Panc1 (cell line): ENCODE results near the gene UBASH3A.

Experiments used
- POLR2AphosphoS5 ChIP-seq: IDR thresholded peaks from 2 replicates; pipeline ENCODE4 v1.6.1; 2012; ENCODE audit warnings: mild to moderate bottlenecking, low read depth, low read length, moderate library complexity
- SIN3A ChIP-seq: IDR thresholded peaks from 2 replicates; pipeline ENCODE4 v1.6.1; 2012; ENCODE audit warnings: low read depth, mild to moderate bottlenecking, low read length, moderate library complexity, borderline replicate concordance; ENCODE audit not compliant: insufficient read depth
- TCF7L2 ChIP-seq: IDR thresholded peaks from 2 replicates; pipeline ENCODE4 v1.6.1; 2011; ENCODE audit warnings: mild to moderate bottlenecking, low read depth, low read length, inconsistent platforms
- TF ChIP-seq, protein P1 (sequence below): fragments of 450-650 bp; IDR thresholded peaks from 2 replicates; pipeline ENCODE4 v1.5.1; 2017; ENCODE audit warnings: mild to moderate bottlenecking
- TF ChIP-seq, protein P2 (sequence below), 2 experiments: IDR thresholded peaks; 2 replicates each; pipeline ENCODE4 v1.6.1; 2011 to 2012; ENCODE audit warnings: low read depth in 2 of 2, control low read depth in 1 of 2, low read length in 1 of 2, mild to moderate bottlenecking in 1 of 2, moderate library complexity in 1 of 2; ENCODE audit not compliant: insufficient read depth in 1 of 2

DNA sequence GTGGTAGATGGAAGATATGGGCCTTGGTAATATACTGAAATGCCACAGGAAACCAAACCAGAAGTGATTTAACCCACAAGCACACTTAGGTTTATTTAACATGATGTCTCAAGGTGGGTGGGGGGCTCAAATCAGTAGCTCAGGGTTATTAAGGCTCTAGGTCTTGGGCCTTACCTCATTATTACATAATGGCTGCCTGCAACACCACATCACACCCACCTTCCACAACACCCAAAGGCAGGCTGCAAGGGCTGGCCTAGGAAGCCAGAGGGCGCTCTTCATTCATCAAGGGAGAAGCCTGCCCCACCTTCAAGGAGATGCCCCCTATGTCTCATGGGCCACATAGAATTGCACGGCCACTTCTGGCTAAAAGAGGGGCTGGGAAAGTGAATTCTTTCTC, 43.4 kb upstream of the UBASH3A start:
- TF ChIP-seq, protein P1, sequence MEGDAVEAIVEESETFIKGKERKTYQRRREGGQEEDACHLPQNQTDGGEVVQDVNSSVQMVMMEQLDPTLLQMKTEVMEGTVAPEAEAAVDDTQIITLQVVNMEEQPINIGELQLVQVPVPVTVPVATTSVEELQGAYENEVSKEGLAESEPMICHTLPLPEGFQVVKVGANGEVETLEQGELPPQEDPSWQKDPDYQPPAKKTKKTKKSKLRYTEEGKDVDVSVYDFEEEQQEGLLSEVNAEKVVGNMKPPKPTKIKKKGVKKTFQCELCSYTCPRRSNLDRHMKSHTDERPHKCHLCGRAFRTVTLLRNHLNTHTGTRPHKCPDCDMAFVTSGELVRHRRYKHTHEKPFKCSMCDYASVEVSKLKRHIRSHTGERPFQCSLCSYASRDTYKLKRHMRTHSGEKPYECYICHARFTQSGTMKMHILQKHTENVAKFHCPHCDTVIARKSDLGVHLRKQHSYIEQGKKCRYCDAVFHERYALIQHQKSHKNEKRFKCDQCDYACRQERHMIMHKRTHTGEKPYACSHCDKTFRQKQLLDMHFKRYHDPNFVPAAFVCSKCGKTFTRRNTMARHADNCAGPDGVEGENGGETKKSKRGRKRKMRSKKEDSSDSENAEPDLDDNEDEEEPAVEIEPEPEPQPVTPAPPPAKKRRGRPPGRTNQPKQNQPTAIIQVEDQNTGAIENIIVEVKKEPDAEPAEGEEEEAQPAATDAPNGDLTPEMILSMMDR, result no peak
- TF ChIP-seq POLR2AphosphoS5 (no peak), SIN3A (no peak), TCF7L2 (no peak)
- TF ChIP-seq, protein P2, sequence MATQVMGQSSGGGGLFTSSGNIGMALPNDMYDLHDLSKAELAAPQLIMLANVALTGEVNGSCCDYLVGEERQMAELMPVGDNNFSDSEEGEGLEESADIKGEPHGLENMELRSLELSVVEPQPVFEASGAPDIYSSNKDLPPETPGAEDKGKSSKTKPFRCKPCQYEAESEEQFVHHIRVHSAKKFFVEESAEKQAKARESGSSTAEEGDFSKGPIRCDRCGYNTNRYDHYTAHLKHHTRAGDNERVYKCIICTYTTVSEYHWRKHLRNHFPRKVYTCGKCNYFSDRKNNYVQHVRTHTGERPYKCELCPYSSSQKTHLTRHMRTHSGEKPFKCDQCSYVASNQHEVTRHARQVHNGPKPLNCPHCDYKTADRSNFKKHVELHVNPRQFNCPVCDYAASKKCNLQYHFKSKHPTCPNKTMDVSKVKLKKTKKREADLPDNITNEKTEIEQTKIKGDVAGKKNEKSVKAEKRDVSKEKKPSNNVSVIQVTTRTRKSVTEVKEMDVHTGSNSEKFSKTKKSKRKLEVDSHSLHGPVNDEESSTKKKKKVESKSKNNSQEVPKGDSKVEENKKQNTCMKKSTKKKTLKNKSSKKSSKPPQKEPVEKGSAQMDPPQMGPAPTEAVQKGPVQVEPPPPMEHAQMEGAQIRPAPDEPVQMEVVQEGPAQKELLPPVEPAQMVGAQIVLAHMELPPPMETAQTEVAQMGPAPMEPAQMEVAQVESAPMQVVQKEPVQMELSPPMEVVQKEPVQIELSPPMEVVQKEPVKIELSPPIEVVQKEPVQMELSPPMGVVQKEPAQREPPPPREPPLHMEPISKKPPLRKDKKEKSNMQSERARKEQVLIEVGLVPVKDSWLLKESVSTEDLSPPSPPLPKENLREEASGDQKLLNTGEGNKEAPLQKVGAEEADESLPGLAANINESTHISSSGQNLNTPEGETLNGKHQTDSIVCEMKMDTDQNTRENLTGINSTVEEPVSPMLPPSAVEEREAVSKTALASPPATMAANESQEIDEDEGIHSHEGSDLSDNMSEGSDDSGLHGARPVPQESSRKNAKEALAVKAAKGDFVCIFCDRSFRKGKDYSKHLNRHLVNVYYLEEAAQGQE (IDR thresholded peaks at IDR 0.05; ENCODE audit: insufficient read depth in 1 of 2, low read depth in 2 of 2, low read length in 1 of 2), result no peak
